Liver (tissue), 9 donors: ENCODE measurements around the gene GPR150. TPM values are rescaled to one million over a fixed set of nuclear protein-coding genes. Genes with fewer than 3 reads are reported as not detected.
A peak's percentile ranks its signal among the peaks of the same experiment; 100 is the strongest.

Experiments used
- DNase-seq: peaks from one replicate; pipeline ENCODE4 v3.0.0-alpha.2; 2017; ENCODE audit warnings: low spot score
- H3K27ac ChIP-seq, 2 donors: one replicate each; pipeline ENCODE4 v1.7.0; 2013; ENCODE audit warnings: inconsistent platforms in 2 of 2, low read length in 2 of 2, control low read depth in 1 of 2, low read depth in 1 of 2, mild to moderate bottlenecking in 1 of 2
- H3K27me3 ChIP-seq, 4 donors: one replicate each; pipeline versions ENCODE4 v1.6.1 to v1.7.0; 2013; ENCODE audit warnings: low read length in 3 of 4, inconsistent platforms in 1 of 4, mild to moderate bottlenecking in 1 of 4, moderate library complexity in 1 of 4; ENCODE audit not compliant: control insufficient read depth in 4 of 4, insufficient read depth in 4 of 4
- H3K36me3 ChIP-seq, 4 donors: one replicate each; pipeline versions ENCODE4 v1.6.1 to v1.7.0; 2013; ENCODE audit warnings: low read length in 3 of 4, mild to moderate bottlenecking in 3 of 4, low read depth in 1 of 4, moderate library complexity in 1 of 4; ENCODE audit not compliant: control insufficient read depth in 4 of 4, insufficient read depth in 3 of 4
- H3K4me1 ChIP-seq, 4 donors: one replicate each; pipeline versions ENCODE4 v1.6.1 to v1.7.0; 2013; ENCODE audit warnings: low read length in 3 of 4, mild to moderate bottlenecking in 3 of 4, moderate library complexity in 1 of 4; ENCODE audit not compliant: control insufficient read depth in 4 of 4, insufficient read depth in 4 of 4
- H3K4me3 ChIP-seq, 3 donors: one replicate each; pipeline versions ENCODE4 v1.6.1 to v1.7.0; 2013; ENCODE audit warnings: low read length in 3 of 3, control low read depth in 1 of 3, low read depth in 1 of 3, mild to moderate bottlenecking in 1 of 3
- H3K9ac ChIP-seq, 2 donors: one replicate each; pipeline ENCODE4 v1.7.0; 2013; ENCODE audit warnings: low read length in 2 of 2, mild to moderate bottlenecking in 2 of 2, moderate library complexity in 2 of 2, control low read depth in 1 of 2, low read depth in 1 of 2
- H3K9me3 ChIP-seq, 4 donors: one replicate each; pipeline versions ENCODE4 v1.6.1 to v1.7.0; 2013; ENCODE audit warnings: low read length in 3 of 4; ENCODE audit not compliant: control insufficient read depth in 4 of 4
- FOXA2 ChIP-seq: IDR thresholded peaks from 2 replicates; pipeline ENCODE4 v1.6.1; 2016; ENCODE audit warnings: antibody characterized with exemption
- GABPA ChIP-seq, 2 donors: IDR thresholded peaks in 1 of 2; conservative IDR thresholded peaks in 1 of 2; 2 replicates each; pipeline ENCODE4 v1.6.1; 2016; ENCODE audit warnings: antibody characterized with exemption in 2 of 2, mild to moderate bottlenecking in 1 of 2, moderate library complexity in 1 of 2
- HNF4G ChIP-seq: IDR thresholded peaks from 2 replicates; pipeline ENCODE4 v1.6.1; 2016; ENCODE audit warnings: antibody characterized with exemption
- SP1 ChIP-seq: IDR thresholded peaks from 2 replicates; pipeline ENCODE4 v1.6.1; 2018; ENCODE audit warnings: antibody characterized with exemption, mild to moderate bottlenecking
- WGBS: extraction: QIAGEN DNeasy Blood & Tissue Kit; methylation state at CpG from one replicate; pipeline ENCODE4 v1.1.7; 2013; 5-methylcytosine and 5-hydroxymethylcytosine counted together
- polyA plus RNA-seq, 2 donors: library from polyadenylated mRNA; stranded (reverse) in 1 of 2; unstranded in 1 of 2; fragments of 200-250 nt in 1 of 2; fragments of >200 nt in 1 of 2; fragmentation: Nextera tagmentation in 1 of 2; extraction: Ambion mirVana in 1 of 2; gene quantifications; one replicate each; pipeline versions ENCODE4 v1.2.1 to v1.2.3, GENCODE V29; 2013 to 2015
- total RNA-seq, 2 donors: library from RNA; depleted of rRNA; stranded (reverse); fragments of >200 nt; gene quantifications; one replicate each; pipeline ENCODE4 v1.2.3, GENCODE V29; 2014
- TF ChIP-seq, protein P1 (sequence below): IDR thresholded peaks from 2 replicates; pipeline ENCODE4 v1.6.1; 2016; ENCODE audit warnings: antibody characterized with exemption
- TF ChIP-seq, protein P2 (sequence below): fragments of 150-350 bp; IDR thresholded peaks from 2 replicates; pipeline ENCODE4 v1.5.1; 2017; ENCODE audit warnings: improper control_type of control experiment, low read depth, low read length; ENCODE audit not compliant: missing input control
- TF ChIP-seq, protein P3 (sequence below): IDR thresholded peaks from 2 replicates; pipeline ENCODE4 v1.6.1; 2016; ENCODE audit warnings: antibody characterized with exemption, mild to moderate bottlenecking
- TF ChIP-seq, protein P4 (sequence below): IDR thresholded peaks from 2 replicates; pipeline ENCODE4 v1.6.1; 2016; ENCODE audit warnings: antibody characterized with exemption
- TF ChIP-seq, protein P5 (sequence below): IDR thresholded peaks from 2 replicates; pipeline ENCODE4 v1.6.1; 2016; ENCODE audit warnings: antibody characterized with exemption
- donor health status: healthy.
- donor health status: healthy.
- donor health status: healthy.
- donor health status: healthy.
- donor health status: healthy.

Gene GPR150
- total RNA-seq (under 1 TPM in 1 of 2 donors, not detected in 1; 0.08 TPM), polyA plus RNA-seq (under 1 TPM; 0.07 to 0.17 TPM)

DNA sequence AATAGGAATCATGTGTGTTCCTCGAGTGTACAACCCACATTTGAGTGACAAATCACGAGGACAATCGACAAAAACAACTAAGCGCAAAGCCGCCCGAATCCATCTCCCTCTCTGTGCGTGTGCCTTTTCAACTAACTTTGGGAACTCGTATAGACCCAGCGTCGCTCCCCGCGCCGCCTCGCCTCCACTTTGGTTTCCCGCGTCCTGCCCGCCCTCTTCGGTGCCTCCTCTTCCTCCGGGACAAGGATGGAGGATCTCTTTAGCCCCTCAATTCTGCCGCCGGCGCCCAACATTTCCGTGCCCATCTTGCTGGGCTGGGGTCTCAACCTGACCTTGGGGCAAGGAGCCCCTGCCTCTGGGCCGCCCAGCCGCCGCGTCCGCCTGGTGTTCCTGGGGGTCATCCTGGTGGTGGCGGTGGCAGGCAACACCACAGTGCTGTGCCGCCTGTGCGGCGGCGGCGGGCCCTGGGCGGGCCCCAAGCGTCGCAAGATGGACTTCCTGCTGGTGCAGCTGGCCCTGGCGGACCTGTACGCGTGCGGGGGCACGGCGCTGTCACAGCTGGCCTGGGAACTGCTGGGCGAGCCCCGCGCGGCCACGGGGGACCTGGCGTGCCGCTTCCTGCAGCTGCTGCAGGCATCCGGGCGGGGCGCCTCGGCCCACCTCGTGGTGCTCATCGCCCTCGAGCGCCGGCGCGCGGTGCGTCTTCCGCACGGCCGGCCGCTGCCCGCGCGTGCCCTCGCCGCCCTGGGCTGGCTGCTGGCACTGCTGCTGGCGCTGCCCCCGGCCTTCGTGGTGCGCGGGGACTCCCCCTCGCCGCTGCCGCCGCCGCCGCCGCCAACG is at the start of gene GPR150:
Gene GPR150, plus strand, starts transcription at position 58 of the 840 bp plus-strand sequence. Its CDS starts 189 bp downstream, at position 247.
- WGBS, result 3% methylated on average over 85 of the region's 85 CpGs
- Histone ChIP-seq H3K36me3 (no peaks in the 10 kb centered on the region), H3K27me3 (no peaks in the 10 kb centered on the region), H3K27ac (no peak within 1 kb of the TSS), H3K9me3 (no peaks in the 10 kb centered on the region), H3K4me3 (peak within 1 kb of the TSS; percentile 45 to 70 (median 66)), H3K9ac (no peak within 1 kb of the TSS), H3K4me1 (peaks cover 4 to 26% (median 17%) of the 10 kb centered on the region in 4 donors)
- TF ChIP-seq, protein P1, sequence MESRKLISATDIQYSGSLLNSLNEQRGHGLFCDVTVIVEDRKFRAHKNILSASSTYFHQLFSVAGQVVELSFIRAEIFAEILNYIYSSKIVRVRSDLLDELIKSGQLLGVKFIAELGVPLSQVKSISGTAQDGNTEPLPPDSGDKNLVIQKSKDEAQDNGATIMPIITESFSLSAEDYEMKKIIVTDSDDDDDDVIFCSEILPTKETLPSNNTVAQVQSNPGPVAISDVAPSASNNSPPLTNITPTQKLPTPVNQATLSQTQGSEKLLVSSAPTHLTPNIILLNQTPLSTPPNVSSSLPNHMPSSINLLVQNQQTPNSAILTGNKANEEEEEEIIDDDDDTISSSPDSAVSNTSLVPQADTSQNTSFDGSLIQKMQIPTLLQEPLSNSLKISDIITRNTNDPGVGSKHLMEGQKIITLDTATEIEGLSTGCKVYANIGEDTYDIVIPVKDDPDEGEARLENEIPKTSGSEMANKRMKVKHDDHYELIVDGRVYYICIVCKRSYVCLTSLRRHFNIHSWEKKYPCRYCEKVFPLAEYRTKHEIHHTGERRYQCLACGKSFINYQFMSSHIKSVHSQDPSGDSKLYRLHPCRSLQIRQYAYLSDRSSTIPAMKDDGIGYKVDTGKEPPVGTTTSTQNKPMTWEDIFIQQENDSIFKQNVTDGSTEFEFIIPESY, result no peak
- TF ChIP-seq, protein P2, sequence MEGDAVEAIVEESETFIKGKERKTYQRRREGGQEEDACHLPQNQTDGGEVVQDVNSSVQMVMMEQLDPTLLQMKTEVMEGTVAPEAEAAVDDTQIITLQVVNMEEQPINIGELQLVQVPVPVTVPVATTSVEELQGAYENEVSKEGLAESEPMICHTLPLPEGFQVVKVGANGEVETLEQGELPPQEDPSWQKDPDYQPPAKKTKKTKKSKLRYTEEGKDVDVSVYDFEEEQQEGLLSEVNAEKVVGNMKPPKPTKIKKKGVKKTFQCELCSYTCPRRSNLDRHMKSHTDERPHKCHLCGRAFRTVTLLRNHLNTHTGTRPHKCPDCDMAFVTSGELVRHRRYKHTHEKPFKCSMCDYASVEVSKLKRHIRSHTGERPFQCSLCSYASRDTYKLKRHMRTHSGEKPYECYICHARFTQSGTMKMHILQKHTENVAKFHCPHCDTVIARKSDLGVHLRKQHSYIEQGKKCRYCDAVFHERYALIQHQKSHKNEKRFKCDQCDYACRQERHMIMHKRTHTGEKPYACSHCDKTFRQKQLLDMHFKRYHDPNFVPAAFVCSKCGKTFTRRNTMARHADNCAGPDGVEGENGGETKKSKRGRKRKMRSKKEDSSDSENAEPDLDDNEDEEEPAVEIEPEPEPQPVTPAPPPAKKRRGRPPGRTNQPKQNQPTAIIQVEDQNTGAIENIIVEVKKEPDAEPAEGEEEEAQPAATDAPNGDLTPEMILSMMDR, result no peak
- DNase-seq, result peak; percentile 58

DNA sequence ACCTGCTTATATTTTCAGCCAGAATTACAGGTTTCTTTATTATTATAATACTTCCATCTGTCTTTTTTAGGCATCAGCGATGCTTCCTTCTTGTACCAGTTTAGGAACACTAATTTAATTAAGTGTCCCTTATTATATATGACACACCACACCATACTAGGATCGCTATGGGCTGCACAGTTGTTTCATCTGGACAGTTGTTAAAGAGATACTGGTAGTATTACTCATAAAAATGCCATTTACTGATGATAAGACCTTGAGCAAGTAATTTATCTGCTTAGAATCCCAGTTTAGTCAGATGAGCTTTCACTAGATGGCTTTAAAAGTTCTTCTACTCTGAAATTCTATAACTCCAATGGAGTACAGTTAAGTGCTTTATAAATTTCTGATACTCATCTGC is 47.9 kb upstream of the GPR150 start:
- TF ChIP-seq HNF4G, result no peak
- TF ChIP-seq SP1, result no peak
- TF ChIP-seq FOXA2, result no peak
- TF ChIP-seq GABPA (IDR thresholded peaks at IDR 0.05 in 1 of 2, conservative IDR thresholded peaks at IDR 0.05 in 1 of 2), result no peak
- TF ChIP-seq, protein P3, sequence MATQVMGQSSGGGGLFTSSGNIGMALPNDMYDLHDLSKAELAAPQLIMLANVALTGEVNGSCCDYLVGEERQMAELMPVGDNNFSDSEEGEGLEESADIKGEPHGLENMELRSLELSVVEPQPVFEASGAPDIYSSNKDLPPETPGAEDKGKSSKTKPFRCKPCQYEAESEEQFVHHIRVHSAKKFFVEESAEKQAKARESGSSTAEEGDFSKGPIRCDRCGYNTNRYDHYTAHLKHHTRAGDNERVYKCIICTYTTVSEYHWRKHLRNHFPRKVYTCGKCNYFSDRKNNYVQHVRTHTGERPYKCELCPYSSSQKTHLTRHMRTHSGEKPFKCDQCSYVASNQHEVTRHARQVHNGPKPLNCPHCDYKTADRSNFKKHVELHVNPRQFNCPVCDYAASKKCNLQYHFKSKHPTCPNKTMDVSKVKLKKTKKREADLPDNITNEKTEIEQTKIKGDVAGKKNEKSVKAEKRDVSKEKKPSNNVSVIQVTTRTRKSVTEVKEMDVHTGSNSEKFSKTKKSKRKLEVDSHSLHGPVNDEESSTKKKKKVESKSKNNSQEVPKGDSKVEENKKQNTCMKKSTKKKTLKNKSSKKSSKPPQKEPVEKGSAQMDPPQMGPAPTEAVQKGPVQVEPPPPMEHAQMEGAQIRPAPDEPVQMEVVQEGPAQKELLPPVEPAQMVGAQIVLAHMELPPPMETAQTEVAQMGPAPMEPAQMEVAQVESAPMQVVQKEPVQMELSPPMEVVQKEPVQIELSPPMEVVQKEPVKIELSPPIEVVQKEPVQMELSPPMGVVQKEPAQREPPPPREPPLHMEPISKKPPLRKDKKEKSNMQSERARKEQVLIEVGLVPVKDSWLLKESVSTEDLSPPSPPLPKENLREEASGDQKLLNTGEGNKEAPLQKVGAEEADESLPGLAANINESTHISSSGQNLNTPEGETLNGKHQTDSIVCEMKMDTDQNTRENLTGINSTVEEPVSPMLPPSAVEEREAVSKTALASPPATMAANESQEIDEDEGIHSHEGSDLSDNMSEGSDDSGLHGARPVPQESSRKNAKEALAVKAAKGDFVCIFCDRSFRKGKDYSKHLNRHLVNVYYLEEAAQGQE, result no peak
- TF ChIP-seq, protein P2, result no peak
- TF ChIP-seq, protein P4, sequence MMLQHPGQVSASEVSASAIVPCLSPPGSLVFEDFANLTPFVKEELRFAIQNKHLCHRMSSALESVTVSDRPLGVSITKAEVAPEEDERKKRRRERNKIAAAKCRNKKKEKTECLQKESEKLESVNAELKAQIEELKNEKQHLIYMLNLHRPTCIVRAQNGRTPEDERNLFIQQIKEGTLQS, result no peak
- TF ChIP-seq, protein P5, sequence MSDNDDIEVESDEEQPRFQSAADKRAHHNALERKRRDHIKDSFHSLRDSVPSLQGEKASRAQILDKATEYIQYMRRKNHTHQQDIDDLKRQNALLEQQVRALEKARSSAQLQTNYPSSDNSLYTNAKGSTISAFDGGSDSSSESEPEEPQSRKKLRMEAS, result no peak
- Histone ChIP-seq H3K27me3 (no peaks in the 10 kb centered on the region), H3K27ac (no peak overlapping the region), H3K4me3 (no peak overlapping the region), H3K9me3 (no peaks in the 10 kb centered on the region), H3K4me1 (no peaks in the 10 kb centered on the region), H3K36me3 (peaks cover 0 to 9% (median 1%) of the 10 kb centered on the region in 4 donors), H3K9ac (no peak overlapping the region)
- WGBS, result over 99% methylated on average over 2 of the region's 2 CpGs
- DNase-seq, result no peak
